Stimulated activated CD8-positive, alpha-beta memory T cell treated with anti-CD3 and anti-CD28 coated beads, Interleukin-15, amount 100 ng/mL, for 4 hours (primary cell): Measurements from ENCODE around the gene BCL11B.
A peak's percentile ranks its signal among the peaks of the same experiment; 100 is the strongest.

ENCODE experiments used
- DNase-seq, 2 donors: peaks; one replicate each; pipeline ENCODE4 v3.0.0-alpha.2; 2020; ENCODE audit warnings: low read depth in 2 of 2

Gene BCL11B

DNA sequence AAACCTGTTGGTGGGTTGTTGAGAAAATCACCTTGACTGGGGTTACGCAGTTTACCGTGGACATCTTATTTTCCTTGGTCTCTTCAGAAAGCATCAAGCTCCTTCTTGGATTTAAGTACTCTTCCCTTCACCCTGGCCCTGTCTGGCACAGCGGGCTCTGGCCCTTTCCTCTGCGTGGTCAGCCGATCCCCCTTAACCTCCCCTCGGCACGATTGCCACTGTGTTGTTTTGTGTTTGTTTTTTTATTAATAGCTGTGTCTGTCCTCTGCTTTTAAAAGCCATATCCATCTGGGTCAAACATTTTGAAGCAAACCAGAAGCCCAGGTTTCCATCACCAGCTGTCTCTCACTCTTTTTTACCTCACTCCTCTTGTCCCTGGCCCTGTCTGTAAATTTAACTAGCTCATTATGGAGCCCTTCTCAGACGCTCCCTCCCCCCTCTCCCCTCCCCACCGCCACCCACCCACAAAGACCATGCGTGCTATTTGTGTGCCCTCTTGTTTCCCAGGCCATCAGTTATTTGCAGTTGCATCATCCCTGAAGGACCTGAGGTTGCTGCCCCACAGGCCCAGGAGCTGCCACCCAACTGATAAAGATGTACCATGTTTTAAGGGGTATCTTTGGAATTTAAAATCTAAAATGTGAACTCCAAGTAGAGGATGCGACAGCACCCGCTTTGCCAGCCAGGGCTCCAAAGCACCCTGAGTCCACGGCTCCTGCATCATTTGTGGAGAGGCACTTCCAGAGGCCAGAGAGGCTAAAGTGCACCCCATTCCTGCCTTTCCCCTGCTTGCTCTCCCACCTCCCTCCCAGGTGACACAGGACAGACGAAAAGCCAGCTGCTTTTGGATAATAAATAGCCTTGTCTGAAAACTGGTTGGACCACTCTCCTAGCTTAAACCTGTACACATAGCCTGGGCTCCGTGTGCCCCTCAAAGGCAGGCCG lies 3.9 kb downstream of the BCL11B start:
- DNase-seq, result no peak

DNA sequence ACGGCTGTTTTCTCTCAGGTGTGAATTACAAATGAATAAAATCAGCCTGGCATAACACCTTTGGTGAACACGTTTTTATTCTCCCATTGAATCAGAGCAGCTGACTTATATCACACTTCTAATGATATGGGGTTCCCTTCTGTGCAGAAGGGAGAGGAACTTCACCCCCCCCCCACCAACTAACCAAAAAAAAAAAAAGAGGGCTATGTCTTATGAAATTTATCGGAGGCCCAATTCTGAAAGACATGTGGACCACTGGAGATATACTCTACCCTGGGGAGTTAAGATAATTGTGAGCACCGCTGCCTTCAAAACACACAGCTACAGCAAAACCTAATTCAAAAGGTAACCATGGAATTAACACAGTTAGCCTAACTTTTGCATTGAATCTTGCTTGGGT lies 4.6 kb downstream of the BCL11B start:
- no peak for DNase-seq

DNA sequence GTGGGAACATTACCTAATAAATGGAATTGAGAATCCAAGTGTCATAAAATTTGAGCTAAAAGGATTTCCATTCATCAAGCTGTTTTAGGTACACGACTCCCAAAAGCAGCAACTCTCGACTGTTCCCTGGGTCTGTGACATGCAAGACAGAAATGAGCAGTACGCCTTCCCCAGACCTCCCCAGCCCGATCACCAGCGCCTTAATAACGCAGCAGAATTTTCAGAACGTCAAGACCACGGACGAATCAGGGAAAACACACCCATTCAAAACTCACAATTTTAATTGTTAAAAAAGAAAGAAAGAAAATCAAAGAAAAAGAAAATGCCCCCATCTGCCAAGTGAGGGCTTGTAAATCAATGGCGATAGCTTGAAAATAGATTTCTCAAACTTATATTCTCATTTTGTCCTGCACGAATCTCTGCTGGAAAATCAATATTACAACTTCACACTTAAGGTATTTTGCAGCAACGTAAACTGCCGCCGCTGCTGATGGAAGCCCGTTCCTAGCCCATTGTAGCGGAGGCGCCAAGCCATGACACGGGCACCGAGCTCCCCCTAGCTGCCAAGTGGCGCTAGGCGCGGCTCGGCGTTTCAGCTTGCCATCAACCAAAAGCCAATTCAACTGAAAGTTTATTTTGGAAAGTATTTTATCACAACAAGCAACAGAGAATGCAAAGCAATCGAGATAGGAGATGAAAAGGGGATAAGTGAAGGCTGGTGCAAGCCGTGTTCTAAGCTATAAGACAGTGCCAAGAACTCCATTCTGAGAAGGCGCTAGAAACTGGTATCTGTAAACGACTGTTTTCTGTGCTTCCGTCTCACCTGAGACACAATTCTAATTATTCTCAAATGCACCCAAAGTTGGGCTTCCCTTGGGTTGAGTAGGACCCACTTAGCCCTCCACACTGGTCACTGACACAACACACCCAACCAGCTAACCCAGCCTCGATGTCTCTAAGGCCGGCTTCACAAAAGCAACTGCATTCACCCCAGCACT lies 5.5 kb downstream of the BCL11B start:
- peak; percentile 73 to 80 for DNase-seq

DNA sequence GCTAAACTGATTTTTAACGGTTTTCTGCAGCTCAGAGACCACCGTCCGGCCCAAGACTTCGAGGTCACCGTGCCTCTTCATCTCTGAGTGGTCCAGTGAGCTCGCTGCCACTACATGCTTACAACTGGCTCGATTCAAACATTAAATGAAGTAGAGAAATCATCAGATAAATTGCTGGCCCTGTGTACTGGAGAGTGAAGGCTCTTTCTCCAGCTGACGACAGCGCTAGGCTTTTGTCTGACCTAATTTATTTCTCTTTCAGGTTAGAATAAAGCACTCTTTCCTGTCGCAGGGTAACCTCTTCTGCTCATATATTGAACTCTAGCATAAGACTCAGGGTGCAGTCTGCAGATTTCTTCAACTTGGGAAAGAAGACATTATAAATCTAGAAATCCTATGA lies 6.4 kb downstream of the BCL11B start:
- no peak for DNase-seq

DNA sequence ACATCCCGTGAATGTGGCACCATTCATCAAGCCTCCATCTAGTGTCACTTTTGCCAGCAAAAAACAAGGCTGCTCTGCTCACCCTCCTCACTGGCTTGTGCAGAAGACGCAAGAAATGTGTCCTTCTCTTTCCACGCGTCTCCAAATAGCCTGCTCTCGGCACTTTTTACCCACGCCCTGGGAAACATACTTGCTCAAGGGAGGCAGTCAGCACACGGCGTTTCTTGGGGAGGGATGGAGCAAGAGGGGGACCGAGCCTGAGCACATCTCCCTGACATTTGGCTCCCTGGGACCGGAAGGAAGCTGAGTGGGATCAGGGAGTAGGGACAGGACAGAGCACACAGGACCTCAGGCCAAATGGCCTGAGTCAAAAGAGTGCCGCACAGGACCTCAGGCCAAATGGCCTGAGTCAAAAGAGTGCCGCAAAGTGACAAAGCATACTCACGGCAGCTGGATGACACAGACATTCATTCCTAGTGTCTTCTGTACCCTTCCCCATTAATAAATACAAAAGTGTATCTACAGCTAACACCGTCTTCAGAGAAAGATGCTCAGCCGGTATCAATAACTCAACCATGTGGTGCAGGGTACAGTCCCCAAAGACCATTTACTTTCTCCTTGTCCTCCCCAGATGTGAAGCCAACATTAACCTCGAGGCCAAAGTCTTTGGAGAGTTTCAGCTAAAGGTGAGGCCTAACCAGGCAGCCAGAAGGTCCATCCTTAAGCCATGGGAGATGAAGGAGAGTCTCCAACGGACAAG lies 7.1 kb downstream of the BCL11B start:
- DNase-seq, result no peak

DNA sequence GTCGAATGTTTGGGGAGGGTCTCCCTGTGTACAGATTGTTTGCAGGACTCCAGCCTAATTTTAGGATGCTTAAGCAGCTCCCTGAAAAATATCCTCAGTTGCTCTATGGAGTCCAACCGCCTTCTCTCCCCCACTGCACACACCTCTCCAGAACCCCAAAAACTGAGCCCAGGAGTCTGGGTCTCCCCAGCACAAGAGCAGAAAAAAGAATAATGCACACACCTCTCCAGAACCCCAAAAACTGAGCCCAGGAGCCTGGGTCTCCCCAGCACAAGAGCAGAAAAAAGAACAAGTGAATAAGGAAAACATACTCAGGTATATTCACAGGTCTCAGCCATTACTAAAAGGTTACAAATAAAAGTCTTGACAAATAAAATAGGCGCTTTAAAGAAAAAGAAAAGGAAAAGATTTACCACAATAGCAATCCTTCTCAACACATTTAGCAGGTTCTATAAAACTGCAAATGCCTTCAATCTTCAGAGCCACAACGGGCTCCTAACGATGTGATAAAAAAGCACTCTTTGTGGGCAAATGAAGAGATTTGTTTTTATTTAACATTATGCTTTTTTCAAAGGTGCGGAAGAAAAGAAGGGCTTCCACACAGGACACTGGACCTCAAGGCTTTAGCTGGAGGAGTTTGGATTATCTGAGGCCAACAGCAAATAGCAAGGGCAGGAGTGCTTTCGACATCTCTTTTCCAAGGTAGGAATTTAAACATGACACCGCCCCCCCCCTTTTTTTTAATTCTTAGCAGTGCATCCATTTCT lies 8.2 kb downstream of the BCL11B start:
- no peak for DNase-seq

DNA sequence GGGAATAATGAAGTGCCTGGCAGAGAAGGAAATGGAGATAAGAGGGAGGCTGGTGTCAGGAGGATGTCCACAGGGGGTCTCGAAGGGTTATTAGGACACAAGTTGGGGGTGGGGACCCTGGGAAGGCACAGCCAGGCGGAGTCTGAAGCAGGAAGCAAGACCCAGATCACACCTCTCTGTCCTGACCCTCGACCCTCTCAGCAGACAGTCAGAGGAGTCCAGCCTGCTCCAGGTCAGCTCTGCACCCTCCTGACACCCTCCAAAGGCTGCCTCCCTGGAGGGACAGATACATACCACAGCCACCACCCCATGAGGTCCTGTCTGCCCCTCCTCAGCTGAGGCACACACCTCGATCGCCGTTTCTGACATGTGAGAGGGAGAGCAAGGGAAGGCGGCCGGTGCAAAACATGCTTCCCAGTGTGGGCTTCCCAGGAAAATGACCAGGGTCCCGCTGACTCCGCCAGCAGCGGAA lies 9.0 kb downstream of the BCL11B start:
- no peak for DNase-seq

DNA sequence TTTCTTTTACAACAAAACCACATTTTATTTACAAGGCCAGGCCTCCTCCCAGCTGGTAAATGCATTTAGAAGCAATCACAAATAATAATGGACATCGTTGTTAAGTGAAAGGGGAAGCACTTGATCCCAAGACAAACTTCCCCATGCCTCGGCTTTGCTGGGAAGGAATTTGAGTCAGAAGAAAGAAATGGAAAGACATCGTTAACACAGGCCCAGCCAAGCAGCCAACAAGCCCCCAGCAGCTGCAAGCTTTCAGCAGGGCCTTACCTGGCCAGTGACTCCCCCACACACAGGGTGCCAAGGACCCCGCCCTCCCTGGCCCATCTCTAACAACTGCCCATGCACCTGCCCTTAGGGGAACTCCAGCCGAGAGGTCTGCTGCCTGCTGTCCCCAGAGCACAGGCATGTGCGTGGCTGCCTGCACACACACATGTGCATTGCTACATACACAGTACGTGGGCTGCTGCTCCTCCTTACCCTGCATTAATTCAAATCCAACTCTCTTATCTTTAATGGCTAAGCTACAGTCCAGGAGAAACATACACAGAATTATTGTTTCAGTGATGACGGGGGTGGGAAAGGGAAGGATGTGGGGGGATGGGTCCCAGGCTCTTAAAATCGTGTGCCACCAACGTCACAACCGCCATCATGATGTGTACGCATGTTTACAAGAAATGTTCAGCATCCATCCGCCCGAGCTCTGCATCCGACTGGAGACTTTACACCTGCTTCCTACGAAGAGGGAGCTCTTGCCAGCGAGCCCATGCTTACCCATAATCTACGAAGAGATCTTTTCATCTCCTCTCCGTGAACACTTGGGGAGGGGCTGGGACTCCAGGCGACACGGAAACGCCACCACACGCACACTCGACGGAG lies 9.8 kb downstream of the BCL11B start:
- no peak for DNase-seq

DNA sequence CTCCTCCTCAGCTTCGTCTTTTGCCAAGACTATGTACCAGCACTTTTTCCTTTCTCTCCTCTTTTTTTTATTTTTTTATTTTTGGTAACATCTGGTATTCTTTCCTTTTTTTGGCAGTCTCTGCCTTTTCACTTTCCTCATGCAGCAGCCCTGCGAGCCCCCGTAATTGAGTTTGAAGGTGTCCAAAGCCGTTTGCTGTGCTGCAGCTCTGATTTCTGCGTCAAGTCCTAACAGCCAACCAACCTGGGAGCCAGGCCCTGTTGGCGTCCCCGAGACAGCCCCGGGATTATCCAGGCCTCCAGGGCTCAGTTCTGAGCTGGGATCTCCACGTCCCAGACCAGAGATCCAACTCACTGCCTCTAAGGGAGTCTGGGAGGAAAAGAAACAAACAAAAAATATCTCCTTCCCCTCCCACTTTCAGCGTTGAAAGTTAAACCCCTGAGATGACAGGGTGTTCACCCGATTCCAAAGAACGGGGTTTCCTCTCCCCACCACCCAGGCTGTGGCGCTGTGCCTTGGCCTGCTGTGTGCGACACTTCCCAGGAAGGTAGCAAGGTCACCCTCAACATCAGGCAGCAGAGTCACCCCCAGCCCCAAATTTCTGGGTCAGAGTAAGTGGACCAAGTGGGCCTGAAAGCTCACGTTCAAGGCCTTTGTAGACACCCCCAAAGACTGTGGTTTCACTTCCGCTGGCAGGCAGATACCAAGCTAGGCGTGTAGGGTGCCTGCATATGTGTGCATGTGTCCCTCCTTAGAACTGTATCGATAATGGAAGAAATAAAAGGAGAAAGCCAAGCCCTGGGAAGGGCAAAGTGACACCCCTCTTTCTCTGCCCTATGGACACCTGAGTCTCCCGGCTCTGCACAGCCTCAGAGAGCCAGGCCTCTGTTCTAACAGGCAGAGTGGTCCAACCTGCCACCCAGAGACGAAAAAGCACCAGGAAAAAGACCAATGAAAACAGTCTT lies 11.1 kb downstream of the BCL11B start:
- peak in 1 of 2 donors; percentile 41 for DNase-seq

DNA sequence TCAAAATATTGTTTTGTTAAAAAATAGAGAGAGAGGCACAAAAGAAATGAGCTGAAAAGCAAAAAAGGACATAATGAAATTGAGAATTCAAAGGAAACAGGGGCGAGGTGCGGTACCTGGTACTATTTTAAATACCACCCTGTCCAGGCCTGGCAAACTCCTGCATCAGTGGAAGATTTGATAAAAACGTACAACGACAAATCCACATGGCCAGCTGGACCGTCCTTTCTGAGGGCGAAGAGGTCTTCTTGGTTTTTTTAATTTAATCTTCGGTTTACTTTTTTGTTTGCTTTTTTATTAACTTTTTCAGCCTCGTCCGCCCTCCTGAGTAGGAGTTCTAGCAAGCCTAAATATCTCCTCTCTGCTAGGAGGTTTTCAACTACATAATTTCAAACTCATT lies 11.9 kb downstream of the BCL11B start:
- no peak for DNase-seq

DNA sequence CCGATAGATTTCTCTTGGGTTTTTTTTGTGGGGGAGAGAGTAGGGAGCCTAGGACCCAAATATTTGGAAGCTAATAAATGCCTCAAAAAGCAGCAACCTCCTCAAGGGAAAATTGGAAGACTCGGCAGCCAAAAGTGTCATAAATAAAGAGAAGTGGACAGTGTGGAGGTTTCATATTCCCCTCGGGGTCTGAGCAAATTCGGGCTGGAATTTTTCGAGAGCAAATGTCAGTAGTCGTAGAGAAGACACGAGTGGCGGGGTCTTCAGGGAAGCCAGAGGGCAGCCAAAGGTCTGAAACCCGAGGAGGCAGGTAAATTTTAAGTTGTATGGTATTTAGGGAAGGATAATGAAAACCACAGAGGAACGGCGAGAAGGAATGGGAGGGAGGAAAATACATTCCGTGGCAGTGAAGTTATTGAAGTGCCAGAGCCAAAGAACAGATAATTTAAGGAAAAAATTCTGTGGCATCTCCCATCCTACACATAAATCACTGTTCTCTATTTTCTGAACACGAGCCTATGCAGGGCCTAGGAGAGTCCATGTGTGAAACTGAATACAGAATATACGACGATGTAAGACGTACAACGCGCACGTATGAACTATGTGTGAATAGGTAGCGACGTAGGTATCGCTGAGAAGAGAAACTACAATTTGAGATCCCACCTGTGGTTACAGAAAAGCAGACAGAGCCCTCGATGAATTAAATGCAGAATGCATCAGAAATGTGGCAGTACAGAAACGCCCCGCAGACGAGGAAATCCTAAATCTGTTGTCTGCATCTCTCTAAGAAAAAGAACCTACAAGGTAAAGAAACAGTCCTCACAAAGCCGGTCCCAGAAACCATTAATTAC lies 12.9 kb downstream of the BCL11B start:
- no peak for DNase-seq

DNA sequence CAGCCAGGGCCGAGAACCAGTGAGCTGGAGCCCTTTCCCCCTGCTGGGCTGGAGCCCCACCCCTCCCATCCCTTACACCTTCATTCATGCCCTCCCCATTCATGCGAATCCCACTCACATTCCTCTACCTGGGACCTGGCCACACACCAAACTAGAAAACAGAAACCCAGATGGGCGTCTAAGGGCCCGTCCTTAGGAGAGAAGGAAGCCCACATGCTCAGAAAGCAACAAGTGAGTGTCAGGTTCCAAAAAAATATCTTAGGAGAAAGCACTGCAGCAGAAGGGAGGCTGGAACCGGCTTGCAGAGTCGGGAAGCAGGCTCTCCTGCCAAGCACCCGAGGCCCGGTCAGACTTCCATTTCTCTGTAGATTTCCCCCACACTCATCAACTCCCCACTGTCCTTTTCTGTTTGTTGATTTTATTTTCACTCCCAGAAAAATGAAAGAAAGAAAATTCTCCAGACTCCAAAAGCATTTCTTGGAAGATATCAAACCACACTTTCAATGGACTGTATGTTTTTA lies 13.6 kb downstream of the BCL11B start:
- no peak for DNase-seq

DNA sequence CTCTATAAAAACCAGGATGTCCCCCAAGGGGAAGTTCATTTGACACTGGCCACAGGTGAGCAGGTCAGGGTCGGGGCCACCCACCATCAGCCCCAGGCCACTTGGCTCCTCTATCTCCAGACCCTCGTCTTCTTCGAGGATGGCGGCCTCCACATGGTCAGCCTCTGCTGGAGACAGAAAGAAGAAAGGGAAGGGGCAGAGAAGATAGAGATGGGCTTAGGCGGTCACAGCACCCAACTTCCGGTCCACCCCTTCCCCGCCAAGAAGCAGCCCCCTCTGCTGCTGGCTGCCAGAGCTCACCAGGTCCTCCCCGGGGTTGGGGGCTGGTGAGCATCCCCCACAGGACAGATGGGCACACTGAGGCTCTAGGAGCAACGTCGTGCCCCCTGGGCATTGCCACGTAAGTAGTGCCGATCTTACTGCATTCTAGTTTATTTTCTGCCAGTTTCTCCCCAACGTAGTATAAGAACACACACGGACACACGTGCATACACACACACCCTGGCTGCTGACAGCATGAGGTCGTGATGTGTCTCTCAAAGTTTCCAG lies 14.2 kb downstream of the BCL11B start:
- DNase-seq, result no peak

DNA sequence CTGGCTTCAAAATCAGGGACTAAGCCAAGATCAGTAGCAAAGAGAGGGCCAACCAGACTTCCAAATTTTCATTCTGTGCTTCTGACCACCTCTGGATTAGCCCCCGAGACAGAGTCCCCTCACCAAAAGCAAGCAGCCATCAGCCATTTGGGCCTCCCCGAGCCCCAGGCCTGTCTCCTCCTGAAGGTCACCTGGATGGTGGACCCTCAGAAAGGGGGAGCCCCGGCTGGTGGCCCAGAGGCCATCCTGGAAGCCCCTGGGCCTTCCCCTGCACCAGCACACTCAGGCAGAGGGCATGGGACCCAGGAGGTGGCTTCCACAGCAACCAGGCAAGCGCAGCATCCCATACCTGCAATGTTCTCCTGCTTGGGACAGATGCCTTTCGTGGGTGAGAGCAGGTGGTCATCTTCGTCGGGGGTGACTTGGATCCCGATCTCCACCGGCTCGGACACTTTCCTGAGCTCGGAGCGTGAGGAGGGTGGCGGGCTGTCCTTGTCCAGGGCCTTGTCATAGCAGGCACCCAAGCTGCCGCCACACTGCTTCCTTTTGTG lies 14.8 kb downstream of the BCL11B start:
- DNase-seq, result no peak

DNA sequence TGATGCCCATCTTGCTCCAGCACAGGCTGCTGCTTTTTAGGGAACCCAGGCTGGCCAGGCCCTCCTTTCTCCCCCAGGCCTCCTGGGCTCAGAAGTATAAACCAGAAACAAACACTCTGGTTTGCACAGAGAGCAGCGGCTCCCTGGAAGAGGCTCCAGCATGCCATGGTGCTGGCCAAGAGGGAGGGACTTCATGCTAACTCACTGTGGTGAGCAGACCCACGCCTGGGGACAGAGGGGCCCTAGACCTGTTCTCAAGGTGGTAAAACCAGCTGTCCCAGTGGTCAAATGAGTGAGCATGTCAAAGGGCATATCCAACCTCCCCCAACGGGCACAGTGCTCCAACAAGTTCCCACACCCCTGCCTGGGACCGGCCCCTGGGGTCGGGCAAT lies 15.5 kb downstream of the BCL11B start:
- no peak for DNase-seq

DNA sequence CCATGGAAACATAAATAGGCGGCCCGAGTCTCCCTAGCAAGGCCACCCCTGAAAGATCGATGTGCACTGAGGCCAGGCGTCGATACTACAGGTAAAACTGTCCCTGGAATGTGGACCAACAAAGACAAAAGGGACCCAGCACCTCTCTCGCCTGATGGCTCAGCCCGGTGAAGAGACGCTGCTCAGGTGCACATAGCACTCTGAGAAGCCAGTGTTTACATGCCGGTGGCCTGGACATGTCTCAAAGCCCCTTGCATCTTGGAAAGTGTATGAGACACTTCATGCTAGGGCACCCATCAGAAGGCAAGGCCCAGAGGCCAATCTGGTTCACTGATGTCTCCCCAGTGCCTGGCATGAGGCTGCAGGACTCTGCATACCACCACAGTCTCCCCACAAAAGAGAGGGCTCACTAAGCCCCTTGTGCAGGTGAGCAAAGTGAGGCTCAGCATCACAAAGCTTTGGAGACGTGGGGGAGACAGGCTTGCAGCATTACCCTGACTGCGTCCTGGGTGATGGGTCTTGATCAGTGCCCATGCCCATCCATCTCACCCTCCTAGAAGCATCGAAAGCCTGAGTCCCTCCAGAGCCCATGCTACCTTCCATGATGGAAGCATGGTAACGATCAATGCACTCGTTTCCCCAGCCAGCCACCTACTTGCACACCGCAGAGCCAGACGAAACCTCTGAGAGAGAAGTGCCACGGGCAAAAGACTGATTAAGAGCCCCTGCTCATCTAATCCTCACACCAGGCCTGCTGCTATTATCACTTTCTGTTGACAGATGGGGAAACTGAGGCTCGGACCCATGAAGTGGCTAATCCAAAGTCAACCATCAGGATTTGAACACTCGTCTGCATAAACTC lies 16.1 kb downstream of the BCL11B start:
- DNase-seq, result no peak
